ENCODE data around the gene LAMC3.

DNA sequence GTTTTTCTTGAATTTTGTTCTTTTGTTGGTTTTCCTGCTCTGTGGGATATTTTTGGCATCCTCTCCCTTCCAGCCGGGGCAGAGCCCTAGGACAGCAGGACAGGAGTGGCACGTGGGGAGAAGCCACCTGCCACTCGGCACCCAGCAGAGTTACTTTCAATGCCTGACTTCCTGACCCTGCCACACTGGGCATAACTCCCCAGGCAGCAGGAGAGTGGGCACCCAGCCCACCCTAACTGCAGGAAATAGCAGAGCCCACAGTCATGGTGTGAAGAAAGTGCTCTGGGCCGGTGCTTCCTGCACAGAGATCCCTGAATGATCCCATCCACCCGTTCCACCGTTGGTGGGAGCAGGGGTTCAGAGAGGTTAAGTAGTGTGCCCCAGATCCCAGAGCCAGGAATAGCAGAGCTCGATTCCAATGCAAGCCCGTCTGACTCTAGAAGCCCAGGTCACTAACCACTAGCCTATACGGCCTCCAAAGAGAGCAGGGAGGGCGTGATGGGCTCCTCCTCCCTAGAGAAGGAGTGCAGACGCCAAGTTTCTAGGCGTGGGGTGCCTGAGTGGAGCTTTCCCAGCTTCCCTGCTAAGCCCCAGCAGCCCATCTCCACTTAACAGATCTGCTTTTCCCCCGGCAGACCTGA is 108.3 kb downstream of the LAMC3 start:
- TF ChIP-seq, protein P1, sequence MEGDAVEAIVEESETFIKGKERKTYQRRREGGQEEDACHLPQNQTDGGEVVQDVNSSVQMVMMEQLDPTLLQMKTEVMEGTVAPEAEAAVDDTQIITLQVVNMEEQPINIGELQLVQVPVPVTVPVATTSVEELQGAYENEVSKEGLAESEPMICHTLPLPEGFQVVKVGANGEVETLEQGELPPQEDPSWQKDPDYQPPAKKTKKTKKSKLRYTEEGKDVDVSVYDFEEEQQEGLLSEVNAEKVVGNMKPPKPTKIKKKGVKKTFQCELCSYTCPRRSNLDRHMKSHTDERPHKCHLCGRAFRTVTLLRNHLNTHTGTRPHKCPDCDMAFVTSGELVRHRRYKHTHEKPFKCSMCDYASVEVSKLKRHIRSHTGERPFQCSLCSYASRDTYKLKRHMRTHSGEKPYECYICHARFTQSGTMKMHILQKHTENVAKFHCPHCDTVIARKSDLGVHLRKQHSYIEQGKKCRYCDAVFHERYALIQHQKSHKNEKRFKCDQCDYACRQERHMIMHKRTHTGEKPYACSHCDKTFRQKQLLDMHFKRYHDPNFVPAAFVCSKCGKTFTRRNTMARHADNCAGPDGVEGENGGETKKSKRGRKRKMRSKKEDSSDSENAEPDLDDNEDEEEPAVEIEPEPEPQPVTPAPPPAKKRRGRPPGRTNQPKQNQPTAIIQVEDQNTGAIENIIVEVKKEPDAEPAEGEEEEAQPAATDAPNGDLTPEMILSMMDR (IDR thresholded peaks at IDR 0.05), result no peak
- TF ChIP-seq POLR2A (IDR thresholded peaks at IDR 0.05), result no peak

Data from upper lobe of left lung (tissue), 4 donors.